Mesenchymal stem cell (in vitro differentiated cells and primary cell): Measurements from ENCODE around the gene MEI1.
"Not testable (repeated sequence)": the region's sequence is repeated elsewhere in the genome, so short reads cannot be mapped to it uniquely, and the experiment has no call there.

Experiments used
- DNase-seq: peaks from one replicate; pipeline ENCODE4 v3.0.0-alpha.2; 2013
- H2AFZ ChIP-seq: one replicate; pipeline ENCODE4 v1.6.1; 2013; ENCODE audit warnings: low read depth, mild to moderate bottlenecking, control low read depth, inconsistent platforms, low read length, moderate library complexity
- H2AK5ac ChIP-seq: 2 replicates; pipeline ENCODE4 v1.6.1; 2013; ENCODE audit warnings: low read length, moderate library complexity, mild to moderate bottlenecking, inconsistent platforms; ENCODE audit not compliant: severe bottlenecking
- H2BK120ac ChIP-seq: one replicate; pipeline ENCODE4 v1.6.1; 2013; ENCODE audit warnings: low read depth, mild to moderate bottlenecking, inconsistent platforms, low read length, moderate library complexity
- H2BK12ac ChIP-seq, 2 experiments: one replicate each; pipeline ENCODE4 v1.6.1; 2013; ENCODE audit warnings: inconsistent platforms in 2 of 2, low read length in 2 of 2, mild to moderate bottlenecking in 2 of 2, moderate library complexity in 2 of 2, control low read depth in 1 of 2
- H2BK15ac ChIP-seq: one replicate; pipeline ENCODE4 v1.6.1; 2013; ENCODE audit warnings: mild to moderate bottlenecking, low read depth, inconsistent platforms; ENCODE audit not compliant: poor library complexity, severe bottlenecking
- H2BK5ac ChIP-seq: 2 replicates; pipeline ENCODE4 v1.6.1; 2013; ENCODE audit warnings: low read depth, mild to moderate bottlenecking, low read length, control low read depth, inconsistent platforms; ENCODE audit not compliant: poor library complexity, severe bottlenecking
- H3K14ac ChIP-seq, 2 experiments: one replicate each; pipeline ENCODE4 v1.6.1; 2013; ENCODE audit warnings: inconsistent platforms in 2 of 2, low read length in 2 of 2, control low read depth in 1 of 2, mild to moderate bottlenecking in 1 of 2, moderate library complexity in 1 of 2
- H3K18ac ChIP-seq, 2 experiments: one replicate each; pipeline ENCODE4 v1.6.1; 2013; ENCODE audit warnings: inconsistent platforms in 2 of 2, low read length in 2 of 2, control low read depth in 1 of 2, low read depth in 1 of 2, mild to moderate bottlenecking in 1 of 2
- H3K23ac ChIP-seq, 2 experiments: one replicate each; pipeline ENCODE4 v1.6.1; 2013; ENCODE audit warnings: inconsistent platforms in 2 of 2, low read length in 2 of 2, mild to moderate bottlenecking in 2 of 2, moderate library complexity in 2 of 2, control low read depth in 1 of 2
- H3K27ac ChIP-seq: 2 replicates; pipeline ENCODE4 v1.5.1; 2013; ENCODE audit warnings: mild to moderate bottlenecking, moderate library complexity, low read length, control low read depth, inconsistent platforms; ENCODE audit not compliant: poor library complexity, severe bottlenecking
- H3K27me3 ChIP-seq, 2 experiments: 2 replicates each; pipeline versions ENCODE4 v1.6.1 to v1.7.0; 2013; ENCODE audit warnings: low read length in 2 of 2, mild to moderate bottlenecking in 2 of 2, moderate library complexity in 2 of 2, control low read depth in 1 of 2, inconsistent platforms in 1 of 2; ENCODE audit not compliant: control insufficient read depth in 1 of 2, insufficient read depth in 1 of 2
- H3K36me3 ChIP-seq, 2 experiments: 2 replicates each; pipeline versions ENCODE4 v1.6.1 to v1.7.0; 2013; ENCODE audit warnings: low read length in 2 of 2, control low read depth in 1 of 2, inconsistent platforms in 1 of 2, low read depth in 1 of 2, mild to moderate bottlenecking in 1 of 2; ENCODE audit not compliant: insufficient read depth in 2 of 2, control insufficient read depth in 1 of 2
- H3K4ac ChIP-seq, 2 experiments: one replicate each; pipeline ENCODE4 v1.6.1; 2013; ENCODE audit warnings: inconsistent platforms in 2 of 2, low read length in 2 of 2, mild to moderate bottlenecking in 2 of 2, moderate library complexity in 2 of 2, control low read depth in 1 of 2, low read depth in 1 of 2
- H3K4me1 ChIP-seq: 2 replicates; pipeline ENCODE4 v1.6.1; 2013; ENCODE audit warnings: low read depth, low read length, control low read depth; ENCODE audit not compliant: control insufficient read depth, insufficient read depth
- H3K4me2 ChIP-seq: 2 replicates; pipeline ENCODE4 v1.6.1; 2013; ENCODE audit warnings: low read length, mild to moderate bottlenecking, inconsistent platforms; ENCODE audit not compliant: poor library complexity, severe bottlenecking
- H3K4me3 ChIP-seq, 2 experiments: 2 replicates each; pipeline versions ENCODE4 v1.5.1 to v1.7.0; 2013; ENCODE audit warnings: low read length in 2 of 2, mild to moderate bottlenecking in 2 of 2, control low read depth in 1 of 2, low read depth in 1 of 2; ENCODE audit not compliant: insufficient read depth in 1 of 2
- H3K79me1 ChIP-seq: replicated peaks from 2 replicates; pipeline ENCODE4 v1.6.1; 2013; ENCODE audit warnings: mild to moderate bottlenecking, control low read depth, low read length, inconsistent platforms; ENCODE audit not compliant: poor library complexity, severe bottlenecking
- H3K9ac ChIP-seq: 2 replicates; pipeline ENCODE4 v1.7.0; 2013; ENCODE audit warnings: mild to moderate bottlenecking, low read length, moderate library complexity
- H3K9me3 ChIP-seq: 2 replicates; pipeline ENCODE4 v1.7.0; 2013; ENCODE audit warnings: mild to moderate bottlenecking, low read length; ENCODE audit not compliant: control insufficient read depth
- H4K8ac ChIP-seq: one replicate; pipeline ENCODE4 v1.6.1; 2013; ENCODE audit warnings: inconsistent platforms, mild to moderate bottlenecking, low read length, moderate library complexity
- H4K91ac ChIP-seq: one replicate; pipeline ENCODE4 v1.6.1; 2013; ENCODE audit warnings: mild to moderate bottlenecking, low read length, inconsistent platforms
- WGBS: methylation state at CpG from one replicate; pipeline ENCODE4 v1.1.7; 2013; ENCODE audit warnings: mixed read lengths; 5-methylcytosine and 5-hydroxymethylcytosine counted together

The MEI1 gene

DNA sequence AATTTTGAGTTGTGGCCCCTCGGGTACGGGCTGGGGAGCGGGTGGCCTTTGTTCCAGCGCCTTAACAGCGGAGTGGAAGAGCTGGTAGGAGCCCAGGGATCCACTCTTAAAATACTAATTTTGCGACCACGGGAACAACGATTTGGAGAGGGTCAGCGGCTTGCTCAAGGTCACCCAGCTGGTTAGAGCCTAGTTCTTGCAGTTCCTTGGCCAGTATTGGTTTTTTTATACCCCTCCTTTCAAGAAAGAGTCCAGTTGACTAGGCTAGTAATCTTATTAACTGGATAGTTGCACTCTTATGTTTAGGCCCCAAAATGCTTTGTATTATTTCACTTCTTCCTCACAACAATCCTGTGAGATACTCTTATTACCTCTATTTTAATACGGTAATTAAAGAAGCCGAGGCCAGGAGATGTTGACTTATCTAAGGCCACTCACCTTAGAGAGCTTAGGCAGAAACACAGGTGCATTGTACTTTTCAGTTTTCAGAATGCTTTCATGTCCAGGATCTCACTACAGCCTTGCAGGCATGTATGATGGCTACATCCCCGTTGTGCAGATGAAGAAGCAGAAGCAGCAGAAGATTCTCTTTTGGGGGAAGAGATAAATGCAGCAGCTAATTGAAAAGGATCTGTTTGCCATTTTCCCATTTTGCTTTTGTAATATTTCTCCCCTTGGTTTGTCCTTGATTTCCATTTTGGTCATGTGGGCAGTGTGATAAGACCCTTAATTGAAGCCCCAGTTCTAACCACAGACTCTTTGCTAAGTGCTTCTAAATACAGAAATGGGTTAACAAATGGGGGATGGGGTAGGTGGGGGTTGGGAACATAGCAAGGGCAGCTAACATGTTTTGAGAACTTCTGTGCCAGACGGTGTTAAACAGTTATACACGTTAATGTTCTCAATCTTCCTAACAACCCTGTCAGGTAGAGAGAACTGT is 135.0 kb downstream of the MEI1 start:
- 10% methylated on average over 12 of the region's 14 CpGs for WGBS
- Histone ChIP-seq H4K8ac (peak overlapping the region; percentile 38), H3K9ac (peak overlapping the region; percentile 90), H2AFZ (no peak overlapping the region), H3K4me3 (peak overlapping the region; percentile 91 to 97), H2BK12ac (peak overlapping the region; percentile 28 to 99), H2BK5ac (no peak overlapping the region), H3K4me2 (peak overlapping the region; percentile 89), H3K9me3 (no peaks in the 10 kb centered on the region), H3K18ac (peak overlapping the region; percentile 83 to 100), H2BK120ac (peak overlapping the region; percentile 69), H2BK15ac (no peak overlapping the region), H3K14ac (peak overlapping the region in 1 of 2 experiments; percentile 99), H3K36me3 (peaks cover 10 to 27% of the 10 kb centered on the region in 2 experiments), H3K4me1 (peaks cover 8% of the 10 kb centered on the region), H3K27me3 (no peaks in the 10 kb centered on the region), H4K91ac (peak overlapping the region; percentile 43), H2AK5ac (no peak overlapping the region), H3K27ac (peak overlapping the region; percentile 46), H3K23ac (peak overlapping the region in 1 of 2 experiments; percentile 23), H3K4ac (peak overlapping the region; percentile 91 to 99), H3K79me1 (peaks cover 4% of the 10 kb centered on the region)
- no peak for DNase-seq

GRCh38 chr22:41835462-41835861 is 136.2 kb downstream of the MEI1 start:
- not testable (repeated sequence) for H2BK5ac ChIP-seq, H3K4me2 ChIP-seq, H4K8ac ChIP-seq, H3K23ac ChIP-seq, H2AK5ac ChIP-seq, H3K14ac ChIP-seq, H3K27me3 ChIP-seq, H3K4me3 ChIP-seq, H3K18ac ChIP-seq, H2BK12ac ChIP-seq, H2BK15ac ChIP-seq, H3K9me3 ChIP-seq, H4K91ac ChIP-seq, H3K4ac ChIP-seq, H3K4me1 ChIP-seq, H3K79me1 ChIP-seq, H3K9ac ChIP-seq, H3K27ac ChIP-seq, H2AFZ ChIP-seq, H2BK120ac ChIP-seq, DNase-seq
- WGBS, result 98% methylated on average over 7 of the region's 8 CpGs
- peaks cover 10 to 34% of the 10 kb centered on the region in 2 experiments for H3K36me3 ChIP-seq

GRCh38 chr22:41836551-41836950 is 137.2 kb downstream of the MEI1 start:
- WGBS, result 100% methylated on average over 1 of the region's 2 CpGs
- H2AFZ ChIP-seq, result no peak overlapping the region
- no peak overlapping the region for H4K8ac ChIP-seq

GRCh38 chr22:41838842-41839618 is 139.7 kb downstream of the MEI1 start:
- peaks cover 14 to 51% of the 10 kb centered on the region in 2 experiments for H3K36me3 ChIP-seq
- H3K4me1 ChIP-seq, result peaks cover 3% of the 10 kb centered on the region
- H3K18ac ChIP-seq, result no peak overlapping the region
- no peaks in the 10 kb centered on the region for H3K9me3 ChIP-seq
- H2BK12ac ChIP-seq, result no peak overlapping the region
- H2AFZ ChIP-seq, result no peak overlapping the region
- H4K8ac ChIP-seq, result no peak overlapping the region
- H2AK5ac ChIP-seq, result no peak overlapping the region
- no peak overlapping the region for H3K14ac ChIP-seq
- WGBS, result 98% methylated on average over 1 of the region's 1 CpG
- no peak overlapping the region for H3K4me3 ChIP-seq
- DNase-seq, result no peak
- no peaks in the 10 kb centered on the region for H3K27me3 ChIP-seq
- no peak overlapping the region for H2BK120ac ChIP-seq
- H3K9ac ChIP-seq, result no peak overlapping the region
- H3K23ac ChIP-seq, result no peak overlapping the region
- no peak overlapping the region for H2BK15ac ChIP-seq
- H3K79me1 ChIP-seq, result peaks cover 6% of the 10 kb centered on the region
- H3K4ac ChIP-seq, result no peak overlapping the region
- no peak overlapping the region for H2BK5ac ChIP-seq
- no peak overlapping the region for H3K4me2 ChIP-seq
- H3K27ac ChIP-seq, result no peak overlapping the region
- H4K91ac ChIP-seq, result peak overlapping the region; percentile 44

More at GRCh38 chr22:41836551-41836950, 137.2 kb downstream of the MEI1 start:
- Histone ChIP-seq H2BK120ac (no peak overlapping the region), H2BK12ac (no peak overlapping the region), H4K91ac (no peak overlapping the region), H3K4me1 (peaks cover 7% of the 10 kb centered on the region), H2AK5ac (no peak overlapping the region), H3K27ac (no peak overlapping the region), H3K4me2 (no peak overlapping the region), H3K14ac (peak overlapping the region in 1 of 2 experiments; percentile 12), H3K79me1 (peaks cover 4% of the 10 kb centered on the region), H3K27me3 (no peaks in the 10 kb centered on the region), H3K4me3 (no peak overlapping the region), H2BK15ac (no peak overlapping the region), H3K18ac (no peak overlapping the region), H3K9me3 (no peaks in the 10 kb centered on the region), H3K23ac (no peak overlapping the region), H3K4ac (no peak overlapping the region), H3K36me3 (peaks cover 14 to 40% of the 10 kb centered on the region in 2 experiments), H3K9ac (no peak overlapping the region), H2BK5ac (no peak overlapping the region)
- DNase-seq, result no peak
